Placental pericyte (primary cell): ENCODE results near the gene NLRP1. TPM values are rescaled to one million over a fixed set of nuclear protein-coding genes. Genes with fewer than 3 reads are reported as not detected.

Source experiments
- total RNA-seq: library from RNA; depleted of rRNA; stranded (reverse); fragments of >200 nt; gene quantifications from 2 replicates; pipeline ENCODE4 v1.2.3, GENCODE V29; 2012

The NLRP1 gene
- 24.1 and 41.7 TPM in 2 replicates for total RNA-seq

GRCh38 chr17:5584383-5585286, at the start of gene NLRP1:
Gene NLRP1, minus strand, starts transcription at chr17:5584509. Its CDS starts 552 bp downstream, at chr17:5583957.

GRCh38 chr17:5486206-5487124, 97.8 kb downstream of the NLRP1 start, which contains the start of gene MIS12:
Gene MIS12, plus strand, starts transcription at chr17:5486566. Its CDS starts 2,297 bp downstream, at chr17:5488863.

GRCh38 chr17:5485270-5486205, 98.8 kb downstream of the NLRP1 start, which contains the start of gene DERL2:
Gene DERL2, minus strand, starts transcription at chr17:5486178. Its CDS starts 17 bp downstream, at chr17:5486161.

Other genes starting within 250 kb of the NLRP1 start
- 100 and 104 TPM in 2 replicates for gene NUP88, start 164.8 kb downstream of the NLRP1 start, total RNA-seq
- gene RPAIN, start 164.3 kb downstream of the NLRP1 start, total RNA-seq, result 25.8 and 46.6 TPM in 2 replicates
- gene C1QBP, start 145.4 kb downstream of the NLRP1 start, total RNA-seq, result 171 and 204 TPM in 2 replicates
- gene DHX33, start 115.5 kb downstream of the NLRP1 start, total RNA-seq, result 12.3 and 24.6 TPM in 2 replicates
- gene DERL2, start 98.3 kb downstream of the NLRP1 start, total RNA-seq, result 47.2 and 53.2 TPM in 2 replicates
- 18.2 and 26.9 TPM in 2 replicates for gene MIS12, start 97.9 kb downstream of the NLRP1 start, total RNA-seq